HG02798 (cell line): ENCODE measurements around the gene WDR48.

Experiments used
- ATAC-seq: cut with Tn5 transposase; IDR thresholded peaks from one replicate; pipeline ENCODE4 v1.9.1; 2021; ENCODE audit warnings: mild to moderate bottlenecking; ENCODE audit not compliant: unreplicated experiment, poor library complexity

The WDR48 gene

DNA sequence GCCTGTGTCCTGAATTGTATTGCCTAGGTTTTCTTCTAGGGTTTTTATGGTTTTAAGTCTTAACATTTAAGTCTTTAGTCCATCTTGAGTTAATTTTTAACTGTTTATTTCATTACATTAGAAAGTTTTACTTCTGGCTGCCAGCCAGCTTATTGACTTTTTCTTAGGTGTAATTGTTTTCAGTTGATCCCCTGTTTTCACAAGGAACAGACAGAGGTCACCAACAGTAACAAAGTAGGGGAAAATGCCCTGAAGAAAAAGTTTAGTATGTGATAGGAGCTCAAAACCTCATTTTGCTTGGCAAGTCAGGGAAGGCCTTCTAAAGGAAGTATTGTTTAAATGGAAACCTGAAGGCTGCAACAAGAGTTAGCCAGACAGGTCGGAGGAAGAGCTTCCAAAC, 10.4 kb downstream of the WDR48 start:
- ATAC-seq = no peak

DNA sequence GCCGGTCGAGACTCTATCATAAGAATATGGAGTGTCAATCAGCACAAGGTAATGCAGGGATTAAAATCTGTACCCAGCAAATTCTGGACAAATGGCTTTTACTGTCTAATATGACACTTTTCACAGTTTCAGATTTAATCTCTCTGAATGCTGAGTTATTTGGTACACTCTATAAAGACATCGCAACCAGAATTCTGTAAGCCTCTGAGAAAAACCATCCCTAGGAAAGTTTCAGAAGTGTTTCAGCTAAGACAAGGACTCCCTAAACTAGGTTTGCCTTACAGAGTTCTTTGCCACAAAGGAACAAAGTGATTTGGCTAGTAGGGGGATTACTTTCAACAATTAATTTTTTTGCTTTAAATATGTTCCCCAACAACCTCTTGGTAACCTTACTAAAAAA, 11.3 kb downstream of the WDR48 start:
- no peak for ATAC-seq

DNA sequence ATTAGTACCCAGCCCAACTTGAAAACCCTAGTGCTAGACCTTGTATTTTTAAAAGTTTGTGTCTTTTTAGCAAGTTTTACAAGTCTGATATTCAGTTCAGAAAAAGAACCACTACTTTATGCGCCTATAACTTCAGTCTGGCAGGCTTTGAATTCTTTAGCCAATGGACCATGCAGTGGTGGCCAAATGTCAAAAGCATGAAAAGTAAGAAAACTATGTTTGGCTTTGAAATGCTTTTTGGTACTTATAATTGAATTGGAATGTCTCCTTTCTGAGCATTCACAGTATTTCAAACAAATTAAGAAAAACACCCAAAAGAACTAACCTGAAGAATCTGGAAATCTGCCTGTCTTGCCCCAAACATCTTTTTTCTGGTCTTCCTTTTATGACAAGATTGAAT, 12.8 kb downstream of the WDR48 start:
- no peak for ATAC-seq

DNA sequence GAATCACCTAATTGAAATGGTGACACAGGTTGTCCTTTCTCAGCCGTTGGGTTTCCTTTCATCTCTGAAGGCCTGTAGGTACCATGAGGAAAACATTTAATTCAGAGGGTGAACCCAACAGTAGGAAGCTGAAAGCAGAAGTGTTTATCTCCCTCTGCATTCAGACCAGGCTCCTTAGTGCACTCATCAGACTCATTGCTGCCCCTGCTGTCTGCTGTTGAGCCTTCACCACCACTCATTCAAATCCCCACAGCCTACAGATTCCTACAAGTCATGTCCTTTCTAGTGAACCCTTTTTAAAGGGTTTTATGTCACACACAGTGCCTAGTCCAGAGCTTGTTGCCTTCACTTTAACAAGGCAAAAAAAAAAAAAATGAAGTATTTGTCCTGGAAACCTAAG, 13.4 kb downstream of the WDR48 start:
- ATAC-seq = peak; percentile 92

DNA sequence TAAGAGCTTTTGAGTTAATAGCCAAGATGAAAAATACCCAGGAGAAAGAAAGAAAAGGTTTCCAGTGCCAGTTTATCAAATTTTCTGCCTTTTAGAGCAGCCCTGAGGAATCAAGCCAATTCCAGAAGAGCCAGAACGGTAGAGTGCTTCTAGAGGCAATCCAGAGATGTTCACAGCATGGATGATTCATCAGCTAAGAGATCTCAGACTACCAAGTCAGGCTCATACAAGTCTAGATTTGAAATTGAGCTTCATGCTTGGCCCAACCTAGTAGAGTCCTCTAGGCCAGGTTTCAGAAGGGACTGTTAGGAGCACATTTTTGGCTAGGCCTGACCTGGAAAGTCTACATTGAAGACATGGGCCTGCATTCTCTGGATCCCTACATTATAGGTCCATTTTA, 15.5 kb downstream of the WDR48 start:
- no peak for ATAC-seq

DNA sequence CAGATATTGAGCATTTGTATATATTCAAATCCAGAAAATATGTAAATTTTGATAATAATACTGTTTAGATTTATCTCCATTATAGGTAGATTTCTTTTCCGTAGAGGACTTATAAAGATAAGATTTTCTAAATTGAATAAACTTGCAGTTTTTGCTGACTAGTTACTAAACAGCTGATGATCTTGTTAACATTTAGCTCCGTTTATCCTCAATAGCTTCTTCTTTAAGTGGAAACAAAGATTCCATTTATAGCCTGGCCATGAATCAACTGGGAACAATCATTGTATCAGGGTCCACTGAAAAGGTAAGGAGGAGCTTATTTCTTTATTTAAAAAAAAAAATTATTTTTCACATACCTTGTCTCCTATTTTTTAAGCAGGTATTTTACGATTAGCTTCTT, 16.7 kb downstream of the WDR48 start:
- no peak for ATAC-seq

DNA sequence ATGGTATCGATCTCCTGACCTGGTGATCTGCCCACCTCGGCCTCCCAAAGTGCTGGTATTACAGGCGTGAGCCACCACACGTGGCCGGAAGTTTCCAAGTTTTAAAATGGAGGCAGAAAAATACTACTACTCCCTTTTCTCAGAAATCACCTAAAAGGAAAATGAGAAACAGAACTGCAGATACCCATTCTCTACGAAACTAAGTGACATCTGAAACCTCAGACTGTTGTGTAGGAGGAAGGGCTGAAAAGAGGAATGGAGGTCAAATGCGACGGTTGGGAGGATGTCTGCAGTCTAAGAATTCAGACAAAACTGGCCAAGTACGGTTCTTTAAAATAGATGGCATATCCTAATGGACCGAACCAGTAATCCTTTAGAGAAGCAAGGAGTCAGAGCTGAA, 24.1 kb downstream of the WDR48 start:
- ATAC-seq = no peak

DNA sequence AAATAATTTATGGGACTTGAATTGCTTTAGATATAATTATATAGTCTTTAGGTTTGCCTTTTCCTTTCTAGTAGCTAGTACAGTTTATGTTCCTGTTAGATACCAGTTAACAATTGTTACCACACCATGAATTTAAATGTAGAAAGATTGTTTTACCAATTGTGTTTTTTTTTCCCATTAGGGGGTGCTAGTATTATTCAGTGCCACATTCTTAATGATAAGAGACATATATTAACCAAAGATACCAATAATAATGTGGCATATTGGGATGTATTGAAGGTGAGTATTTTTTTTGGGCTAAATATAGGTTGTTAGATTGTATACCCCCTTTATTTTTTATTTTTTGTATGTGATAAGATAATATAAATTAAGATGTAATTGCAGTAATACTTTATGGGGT, 27.7 kb downstream of the WDR48 start:
- ATAC-seq = no peak

DNA sequence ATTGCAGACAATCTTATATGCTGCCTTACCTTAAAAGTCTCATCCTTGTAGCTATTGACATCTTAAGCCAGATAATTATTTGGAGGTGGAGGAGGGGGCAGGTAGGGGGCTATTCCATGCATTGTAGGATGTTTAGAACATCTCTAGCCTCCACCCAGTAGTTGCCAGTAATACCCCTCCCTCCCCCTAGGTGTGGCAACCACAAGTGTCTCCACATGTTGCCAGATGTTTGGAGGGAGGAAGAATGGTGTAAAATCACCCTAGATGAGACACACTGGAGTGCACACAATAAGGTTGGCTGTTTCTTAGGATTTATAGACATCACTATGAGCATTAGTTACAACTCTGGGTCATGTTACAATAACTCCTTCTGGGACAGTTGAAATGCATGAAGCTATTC, 28.2 kb downstream of the WDR48 start:
- no peak for ATAC-seq

DNA sequence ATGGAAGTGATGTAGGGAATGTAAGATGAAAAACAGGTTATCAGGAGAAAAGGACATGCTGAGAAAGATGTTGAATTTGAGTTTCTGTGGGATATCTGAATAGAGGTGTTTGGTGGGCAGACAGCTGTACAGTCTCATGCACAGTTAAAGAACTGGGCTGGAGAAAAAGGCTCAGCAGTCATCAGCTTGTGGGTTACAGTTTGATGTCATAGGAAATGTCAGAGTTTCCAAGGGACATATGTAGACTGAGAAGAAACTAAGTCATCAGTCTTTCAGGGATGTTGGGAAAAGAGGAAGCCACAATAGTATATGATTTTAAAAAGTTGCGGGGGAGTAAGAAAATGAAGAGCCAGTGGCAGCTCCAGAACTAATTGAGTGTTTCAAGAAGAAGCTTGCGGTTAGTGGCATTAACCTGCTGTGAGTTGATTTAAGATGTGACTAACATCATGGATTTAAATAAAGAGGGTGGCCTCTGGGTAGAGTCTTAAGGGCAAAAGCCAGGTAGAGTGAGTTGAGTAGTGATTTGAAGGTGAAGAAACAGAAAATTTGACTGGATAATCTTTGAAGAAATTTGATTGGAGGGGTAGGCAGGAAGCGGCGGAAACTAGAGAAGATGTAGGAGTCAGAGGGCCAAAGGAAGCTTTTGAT, 31.0 kb downstream of the WDR48 start:
- ATAC-seq = no peak

DNA sequence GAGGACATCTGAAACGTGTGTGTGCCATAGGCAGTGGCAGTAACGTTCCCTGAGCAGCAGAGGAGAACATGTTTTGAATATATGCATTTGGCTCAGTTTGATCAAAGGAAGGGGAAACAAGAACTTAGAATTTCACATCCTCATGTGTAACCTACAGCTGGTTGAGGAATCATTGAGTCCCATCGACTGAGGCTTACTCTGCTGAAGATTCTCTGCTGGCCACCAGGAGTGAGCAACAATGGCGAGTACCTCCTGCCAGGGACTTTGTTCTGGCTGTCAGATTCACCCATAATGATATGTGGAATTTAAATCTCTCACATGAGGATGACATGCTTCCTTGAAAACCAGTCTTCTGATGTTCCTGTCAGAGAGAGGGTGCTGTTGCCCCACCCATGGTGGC, 34.3 kb downstream of the WDR48 start:
- peak; percentile 47 for ATAC-seq

DNA sequence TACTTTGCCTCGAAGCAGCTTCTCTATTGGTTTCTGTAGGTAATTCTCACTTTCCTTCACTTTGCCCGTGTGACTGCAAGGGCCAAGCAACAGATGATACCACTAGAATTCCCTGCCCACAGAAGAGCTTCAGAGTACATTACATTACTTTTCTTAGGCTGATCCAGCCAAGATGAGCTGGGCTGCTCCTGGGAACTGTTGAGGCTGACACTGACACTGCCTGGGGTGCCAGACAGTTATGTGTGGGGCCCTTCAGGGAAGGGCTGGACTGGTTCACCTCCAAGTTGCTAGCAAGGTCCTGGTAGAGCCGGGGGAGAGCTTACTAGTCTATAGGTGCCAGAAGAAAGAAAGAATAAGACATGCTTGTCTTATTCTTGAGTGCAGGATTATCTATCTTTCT, 36.6 kb downstream of the WDR48 start:
- no peak for ATAC-seq

DNA sequence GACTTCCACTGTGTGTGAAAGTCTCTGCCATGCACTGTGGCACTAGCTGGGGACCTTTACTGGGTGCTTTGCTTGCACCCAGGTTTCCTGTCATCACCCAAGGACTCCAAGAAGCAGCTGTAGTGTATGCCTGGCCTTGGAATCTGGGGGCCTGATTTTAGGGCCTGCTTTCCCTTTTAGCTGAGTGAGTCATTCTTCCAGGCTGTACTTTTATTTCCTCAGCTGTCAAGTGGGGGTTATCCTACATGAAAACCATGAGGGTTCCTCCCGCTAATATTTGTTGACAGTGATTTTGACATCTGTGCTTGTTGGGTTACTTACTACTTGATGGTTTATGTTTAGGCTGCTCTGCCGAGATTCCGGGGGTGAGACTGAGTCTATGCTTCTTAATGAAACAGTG, 37.1 kb downstream of the WDR48 start:
- ATAC-seq = no peak

DNA sequence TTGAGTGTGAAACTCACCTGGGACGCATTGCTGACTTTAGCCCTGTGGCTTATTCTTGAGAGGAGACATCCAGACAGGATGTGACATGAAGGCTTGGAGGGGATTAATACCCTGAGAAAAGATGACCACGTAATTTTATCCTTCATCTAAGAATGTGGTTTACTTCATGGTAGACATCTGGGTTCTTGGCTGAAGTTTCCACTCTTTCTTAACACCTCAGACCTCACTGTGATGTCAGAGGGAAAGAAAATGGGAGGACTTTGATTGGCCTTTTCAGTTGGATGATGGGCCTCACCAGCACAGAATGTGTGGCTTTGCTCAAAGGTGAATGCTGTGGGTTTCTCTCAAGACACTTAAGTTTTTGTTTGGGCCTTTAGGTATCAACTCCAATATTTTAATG, 39.1 kb downstream of the WDR48 start:
- ATAC-seq = no peak

DNA sequence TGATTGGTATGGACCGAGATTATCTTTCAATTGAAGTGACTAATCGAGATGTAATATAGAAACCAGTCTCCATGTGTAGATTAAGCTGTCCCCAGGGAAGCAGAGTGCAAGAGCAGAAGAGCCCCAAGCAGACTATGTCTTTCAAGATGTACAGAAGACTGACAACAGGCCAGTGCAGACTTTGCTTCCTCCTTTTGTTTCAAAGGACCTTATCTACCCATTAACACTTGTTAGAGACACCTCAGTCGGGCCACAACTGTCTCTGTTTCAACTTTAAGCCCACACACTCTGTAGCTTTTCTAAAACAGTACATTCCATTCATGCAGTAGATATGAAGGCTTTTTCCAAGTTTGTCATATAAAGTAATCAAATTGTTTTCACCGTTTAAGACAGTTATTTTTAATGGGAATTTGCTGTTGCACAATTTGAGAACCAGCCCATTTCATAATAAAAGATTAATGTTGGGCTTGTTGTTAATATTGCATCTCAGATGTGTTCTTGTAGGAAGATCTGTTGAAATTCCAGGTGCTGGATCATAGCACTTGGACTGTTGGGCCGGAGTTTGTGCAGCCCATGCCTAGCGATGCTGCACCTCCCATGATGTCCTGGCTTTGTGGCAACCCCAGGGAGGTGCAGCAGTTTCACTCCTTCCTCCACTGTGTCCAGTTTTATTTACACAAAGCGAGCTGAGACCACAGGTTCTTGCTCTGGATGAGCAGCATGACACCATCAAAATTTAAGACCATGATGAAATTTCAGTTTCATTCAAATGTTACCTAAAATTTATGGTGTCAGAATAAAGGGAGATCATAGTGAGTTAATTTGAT, 43.2 kb downstream of the WDR48 start:
- no peak for ATAC-seq

DNA sequence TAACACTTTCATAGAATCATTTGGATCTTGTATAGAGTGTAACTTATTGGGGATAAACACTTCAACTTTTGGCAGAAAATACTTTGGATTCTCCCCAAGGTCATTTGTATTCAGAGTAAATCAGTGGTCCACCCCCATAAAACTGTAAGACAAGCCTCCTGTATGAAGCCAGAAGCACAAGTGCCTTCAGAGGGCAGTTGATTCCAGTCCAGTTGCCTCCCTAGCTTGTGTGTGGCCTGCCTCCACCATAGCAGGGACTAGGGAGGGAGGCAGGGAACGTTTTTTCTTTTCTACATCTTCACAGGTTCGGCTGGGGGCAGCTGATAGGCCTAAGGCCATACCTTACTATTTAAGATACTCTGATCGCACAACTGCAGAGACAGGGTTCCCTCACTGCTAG, 44.0 kb downstream of the WDR48 start:
- no peak for ATAC-seq

DNA sequence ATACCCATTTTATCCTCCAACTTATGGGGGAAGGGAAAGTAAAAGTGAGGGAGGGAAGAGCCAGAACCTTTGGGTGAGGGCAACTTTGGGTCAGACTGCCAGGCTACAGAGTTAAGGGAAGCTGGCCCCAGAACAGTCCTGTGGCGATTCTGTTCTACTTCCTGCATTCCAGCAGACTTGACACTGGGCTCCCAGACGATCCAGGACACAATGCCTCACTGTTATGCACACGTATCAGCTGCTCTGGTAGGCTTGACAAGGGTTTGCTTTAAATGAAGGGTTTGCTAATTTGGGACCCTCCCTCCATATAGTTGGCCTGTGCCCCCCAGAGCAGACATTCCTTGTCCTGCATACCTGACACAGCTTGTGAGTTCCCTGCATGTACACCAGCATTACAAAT, 45.0 kb downstream of the WDR48 start:
- ATAC-seq = no peak

DNA sequence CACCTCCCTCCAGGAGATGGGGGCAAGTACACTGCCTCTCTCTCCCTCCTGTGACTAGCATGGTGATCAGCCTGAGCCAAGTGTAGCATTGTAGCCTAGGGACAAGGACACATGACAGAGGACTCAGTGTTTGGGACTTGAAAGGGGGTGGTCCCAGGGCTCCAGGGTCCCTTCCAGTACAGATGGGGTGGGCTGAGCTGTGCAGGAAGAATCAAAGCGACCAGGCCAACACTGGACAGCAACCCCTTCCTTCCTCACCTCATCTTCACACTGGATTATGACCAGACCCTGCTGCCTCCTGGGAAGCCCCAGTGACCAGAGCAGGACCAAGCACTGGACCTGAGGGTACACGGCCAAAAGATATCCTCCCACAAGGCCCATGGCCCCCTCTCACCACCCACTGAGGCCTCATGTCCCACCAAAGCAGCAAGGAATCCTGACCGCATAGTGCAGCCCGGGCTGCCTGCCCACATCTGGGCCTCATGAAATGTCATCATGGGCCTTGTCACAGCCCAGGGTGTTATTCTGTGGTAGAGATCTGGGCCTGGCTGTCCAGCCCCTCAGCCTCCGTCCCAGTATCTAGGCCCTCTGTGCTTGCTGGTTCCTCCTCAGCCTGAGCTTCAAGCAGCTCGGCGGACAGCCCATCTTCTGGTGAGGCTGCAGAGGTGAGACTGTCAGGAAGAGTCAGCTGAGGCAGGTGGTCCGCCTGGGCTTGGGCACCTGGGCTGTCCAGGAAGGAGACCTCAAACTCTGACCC, 46.1 kb downstream of the WDR48 start:
- ATAC-seq = no peak

DNA sequence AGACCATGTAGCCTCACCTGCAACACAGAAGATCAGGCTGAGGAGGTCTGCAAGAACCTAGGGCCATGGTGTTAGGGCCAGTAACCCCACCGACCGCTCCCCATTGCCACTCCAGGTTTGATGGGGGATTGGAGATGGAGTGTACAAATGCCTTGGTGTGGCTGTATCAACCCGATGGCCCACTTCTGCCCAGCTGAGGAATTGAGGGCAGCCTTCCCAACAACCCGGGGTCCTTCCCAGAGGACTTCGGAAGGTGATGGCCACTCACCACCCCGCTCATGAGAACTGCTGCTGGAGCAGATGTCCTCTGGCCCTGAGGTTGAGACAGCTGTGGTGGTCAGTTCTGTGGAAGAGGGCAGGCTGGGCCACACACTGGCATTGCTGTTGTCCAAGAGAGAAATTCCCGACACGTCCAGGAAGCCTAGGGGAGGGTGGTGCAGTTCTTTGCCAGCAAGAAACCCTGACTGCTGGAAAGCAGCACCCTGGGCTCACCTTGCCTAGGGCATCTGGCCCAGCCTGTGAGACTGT, 46.7 kb downstream of the WDR48 start:
- no peak for ATAC-seq

DNA sequence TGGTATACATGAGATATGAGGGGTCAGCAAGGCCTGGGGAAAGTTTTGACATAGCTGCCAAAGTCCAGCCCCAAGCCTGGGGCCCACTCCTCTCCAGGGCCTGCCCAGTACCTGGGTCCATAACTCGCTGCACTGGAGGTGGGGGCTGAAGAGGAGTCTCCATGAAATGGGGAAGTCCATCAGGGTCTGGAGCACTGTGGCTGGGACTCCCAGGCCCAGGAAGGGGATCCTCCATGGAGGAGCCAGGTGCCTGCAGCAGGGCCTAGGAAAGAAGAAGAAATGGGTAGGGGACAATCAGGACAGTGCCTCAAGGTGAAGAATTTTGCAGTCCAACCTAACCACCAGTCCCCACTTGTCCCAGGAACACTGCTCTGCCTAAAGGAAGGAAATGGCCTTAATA, 47.4 kb downstream of the WDR48 start:
- no peak for ATAC-seq
